CD4-positive, alpha-beta memory T cell (primary cell): ENCODE measurements around the gene AQP12A. TPM values are rescaled to one million over a fixed set of nuclear protein-coding genes. Genes with fewer than 3 reads are reported as not detected.

ENCODE experiments used
- CTCF ChIA-PET: fragments of 350-600 bp; sonication (Branson Sonifier 250); formaldehyde crosslinking; loops from one replicate; lab custom pipeline; 2021; ENCODE audit warnings: inconsistent platforms; ENCODE audit not compliant: partially characterized antibody; lab: Charles Lee
- POLR2A ChIA-PET: fragments of 350-600 bp; sonication (Branson Sonifier 250); formaldehyde crosslinking; loops from one replicate; lab custom pipeline; 2021; ENCODE audit not compliant: partially characterized antibody; lab: Charles Lee
- DNase-seq, 5 donors: peaks; one replicate each; pipeline versions ENCODE4 v3.0.0 to v3.0.0-alpha.2; 2020 to 2022; ENCODE audit warnings: mixed read lengths in 1 of 5
- H3K27ac ChIP-seq: one replicate; pipeline ENCODE4 v1.7.0; 2013; ENCODE audit warnings: low read depth, low read length
- H3K27me3 ChIP-seq: 2 replicates; pipeline ENCODE4 v1.7.0; 2013; ENCODE audit warnings: mild to moderate bottlenecking, low read length, moderate library complexity; ENCODE audit not compliant: insufficient read depth
- H3K36me3 ChIP-seq: 2 replicates; pipeline ENCODE4 v1.7.0; 2013; ENCODE audit warnings: mild to moderate bottlenecking, low read length, moderate library complexity; ENCODE audit not compliant: insufficient read depth
- H3K4me1 ChIP-seq: 2 replicates; pipeline ENCODE4 v1.7.0; 2013; ENCODE audit warnings: mild to moderate bottlenecking, low read length, moderate library complexity; ENCODE audit not compliant: insufficient read depth
- H3K4me3 ChIP-seq, 2 donors: one replicate each; pipeline ENCODE4 v1.7.0; 2013; ENCODE audit warnings: low read length in 2 of 2, mild to moderate bottlenecking in 1 of 2
- H3K9me3 ChIP-seq, 2 donors: one replicate each; pipeline ENCODE4 v1.7.0; 2013; ENCODE audit warnings: low read length in 2 of 2, control low read depth in 1 of 2; ENCODE audit not compliant: control insufficient read depth in 1 of 2
- H3K27ac Mint-ChIP-seq, 7 donors: one replicate each; pipeline ENCODE4 v1.8.0; 2020 to 2021; ENCODE audit warnings: mixed read lengths in 7 of 7, mild to moderate bottlenecking in 6 of 7, inconsistent platforms in 3 of 7, moderate library complexity in 3 of 7
- H3K27me3 Mint-ChIP-seq, 2 donors: one replicate each; pipeline ENCODE4 v1.8.0; 2020 to 2021; ENCODE audit warnings: mixed read lengths in 2 of 2
- H3K36me3 Mint-ChIP-seq, 2 donors: one replicate each; pipeline ENCODE4 v1.8.0; 2020 to 2021; ENCODE audit warnings: mixed read lengths in 2 of 2, inconsistent platforms in 1 of 2, mild to moderate bottlenecking in 1 of 2
- H3K4me1 Mint-ChIP-seq, 4 donors: one replicate each; pipeline ENCODE4 v1.8.0; 2020 to 2021; ENCODE audit warnings: mixed read lengths in 4 of 4, mild to moderate bottlenecking in 1 of 4
- H3K4me3 Mint-ChIP-seq, 8 donors: one replicate each; pipeline ENCODE4 v1.8.0; 2020 to 2021; ENCODE audit warnings: mixed read lengths in 8 of 8, mild to moderate bottlenecking in 7 of 8, moderate library complexity in 6 of 8, inconsistent platforms in 3 of 8
- H3K9me3 Mint-ChIP-seq, 8 donors: one replicate each; pipeline ENCODE4 v1.8.0; 2020 to 2021; ENCODE audit warnings: mixed read lengths in 8 of 8, mild to moderate bottlenecking in 5 of 8, inconsistent platforms in 3 of 8, moderate library complexity in 1 of 8
- intact Hi-C: fragments of 100-400 bp; cut with micrococcal nuclease; formaldehyde crosslinking; loops from one replicate; pipeline ENCODE4 v1.15.1; 2023
- polyA plus RNA-seq, 2 donors: library from polyadenylated mRNA; unstranded; fragments of 300-500 nt; fragmentation: Illumina TruSeq; gene quantifications; one replicate each; pipeline ENCODE4 v1.2.3, GENCODE V29; 2021
- total RNA-seq, 2 experiments: library from RNA; stranded (reverse); gene quantifications; one replicate each; pipeline ENCODE4 v1.2.3, GENCODE V29; 2021

Gene AQP12A
- total and polyA plus RNA-seq, 4 experiments from 2014 or later = not detected

- Histone ChIP-seq H3K4me3 (no peak overlapping the region), H3K9me3 (no peaks in the 10 kb centered on the region), H3K36me3 (no peaks in the 10 kb centered on the region), H3K27ac (no peak overlapping the region), H3K4me1 (no peaks in the 10 kb centered on the region), H3K27me3 (no peaks in the 10 kb centered on the region)
- POLR2A ChIA-PET = no interaction called here
- Mint-ChIP-seq H3K4me1 (no peaks in the 10 kb centered on the region), H3K27ac (no peak overlapping the region), H3K9me3 (no peaks in the 10 kb centered on the region), H3K36me3 (no peaks in the 10 kb centered on the region), H3K4me3 (no peak overlapping the region), H3K27me3 (peaks cover 0 to 10% of the 10 kb centered on the region in 2 donors)
- no peak for DNase-seq
- CTCF ChIA-PET = no interaction called here
- intact Hi-C loops = no loop called here
Measured at GRCh38 chr2:240711296-240711695, 19.6 kb downstream of the AQP12A start.

GRCh38 chr2:240711701-240712100 lies 20.0 kb downstream of the AQP12A start:
- Mint-ChIP-seq H3K9me3 (no peaks in the 10 kb centered on the region), H3K4me3 (no peak overlapping the region), H3K27me3 (peaks cover 0 to 10% of the 10 kb centered on the region in 2 donors), H3K4me1 (no peaks in the 10 kb centered on the region), H3K36me3 (no peaks in the 10 kb centered on the region), H3K27ac (no peak overlapping the region)
- no peak for DNase-seq
- Histone ChIP-seq H3K36me3 (no peaks in the 10 kb centered on the region), H3K27ac (no peak overlapping the region), H3K27me3 (no peaks in the 10 kb centered on the region), H3K9me3 (no peaks in the 10 kb centered on the region), H3K4me1 (no peaks in the 10 kb centered on the region), H3K4me3 (no peak overlapping the region)
- intact Hi-C loops = no loop called here
- ChIA-PET CTCF (no interaction called here), POLR2A (no interaction called here)

GRCh38 chr2:240712121-240712520 lies 20.5 kb downstream of the AQP12A start:
- Histone ChIP-seq H3K9me3 (no peaks in the 10 kb centered on the region), H3K4me3 (no peak overlapping the region), H3K27ac (no peak overlapping the region), H3K4me1 (no peaks in the 10 kb centered on the region), H3K27me3 (no peaks in the 10 kb centered on the region), H3K36me3 (no peaks in the 10 kb centered on the region)
- DNase-seq = no peak
- intact Hi-C loops = no loop called here
- no peaks in the 10 kb centered on the region for H3K36me3 Mint-ChIP-seq
- peaks cover 0 to 10% of the 10 kb centered on the region in 2 donors for H3K27me3 Mint-ChIP-seq
- H3K4me1 Mint-ChIP-seq = no peaks in the 10 kb centered on the region
- H3K9me3 Mint-ChIP-seq = no peaks in the 10 kb centered on the region
- ChIA-PET CTCF (no interaction called here), POLR2A (no interaction called here)
- H3K4me3 Mint-ChIP-seq = no peak overlapping the region
- H3K27ac Mint-ChIP-seq = no peak overlapping the region

- H3K9me3 ChIP-seq = no peaks in the 10 kb centered on the region
- DNase-seq = no peak
- H3K4me3 Mint-ChIP-seq = no peak overlapping the region
- no peak overlapping the region for H3K4me3 ChIP-seq
- no peaks in the 10 kb centered on the region for H3K36me3 Mint-ChIP-seq
- no peak overlapping the region for H3K27ac Mint-ChIP-seq
- no peak overlapping the region for H3K27ac ChIP-seq
- intact Hi-C loops = no loop called here
- POLR2A ChIA-PET = no interaction called here
- H3K9me3 Mint-ChIP-seq = no peaks in the 10 kb centered on the region
- H3K4me1 ChIP-seq = no peaks in the 10 kb centered on the region
- CTCF ChIA-PET = no interaction called here
- no peaks in the 10 kb centered on the region for H3K27me3 ChIP-seq
- H3K36me3 ChIP-seq = no peaks in the 10 kb centered on the region
- no peaks in the 10 kb centered on the region for H3K4me1 Mint-ChIP-seq
- H3K27me3 Mint-ChIP-seq = peaks cover 0 to 9% of the 10 kb centered on the region in 2 donors
Measured at GRCh38 chr2:240713071-240713927, 21.6 kb downstream of the AQP12A start.

GRCh38 chr2:240713928-240714746 lies 22.5 kb downstream of the AQP12A start:
- Mint-ChIP-seq H3K4me1 (no peaks in the 10 kb centered on the region), H3K9me3 (no peaks in the 10 kb centered on the region), H3K27ac (no peak overlapping the region), H3K4me3 (no peak overlapping the region), H3K27me3 (peaks cover 0 to 6% of the 10 kb centered on the region in 2 donors), H3K36me3 (no peaks in the 10 kb centered on the region)
- no peak overlapping the region for H3K27ac ChIP-seq
- no peak overlapping the region for H3K4me3 ChIP-seq
- no peaks in the 10 kb centered on the region for H3K9me3 ChIP-seq
- no peaks in the 10 kb centered on the region for H3K4me1 ChIP-seq
- ChIA-PET POLR2A (no interaction called here), CTCF (no interaction called here)
- intact Hi-C loops = no loop called here
- H3K27me3 ChIP-seq = no peaks in the 10 kb centered on the region
- no peaks in the 10 kb centered on the region for H3K36me3 ChIP-seq
- DNase-seq = no peak

GRCh38 chr2:240714747-240715725 lies 23.4 kb downstream of the AQP12A start:
- Histone ChIP-seq H3K4me3 (no peak overlapping the region), H3K27ac (no peak overlapping the region), H3K27me3 (no peaks in the 10 kb centered on the region), H3K4me1 (no peaks in the 10 kb centered on the region), H3K36me3 (no peaks in the 10 kb centered on the region), H3K9me3 (no peaks in the 10 kb centered on the region)
- ChIA-PET POLR2A (no interaction called here), CTCF (no interaction called here)
- Mint-ChIP-seq H3K27me3 (peaks cover 0 to 1% of the 10 kb centered on the region in 2 donors), H3K9me3 (no peaks in the 10 kb centered on the region), H3K4me3 (no peak overlapping the region), H3K36me3 (no peaks in the 10 kb centered on the region), H3K4me1 (no peaks in the 10 kb centered on the region), H3K27ac (no peak overlapping the region)
- DNase-seq = no peak
- intact Hi-C loops = no loop called here
